ENCODE data around the gene FLCN.

Gene FLCN

DNA sequence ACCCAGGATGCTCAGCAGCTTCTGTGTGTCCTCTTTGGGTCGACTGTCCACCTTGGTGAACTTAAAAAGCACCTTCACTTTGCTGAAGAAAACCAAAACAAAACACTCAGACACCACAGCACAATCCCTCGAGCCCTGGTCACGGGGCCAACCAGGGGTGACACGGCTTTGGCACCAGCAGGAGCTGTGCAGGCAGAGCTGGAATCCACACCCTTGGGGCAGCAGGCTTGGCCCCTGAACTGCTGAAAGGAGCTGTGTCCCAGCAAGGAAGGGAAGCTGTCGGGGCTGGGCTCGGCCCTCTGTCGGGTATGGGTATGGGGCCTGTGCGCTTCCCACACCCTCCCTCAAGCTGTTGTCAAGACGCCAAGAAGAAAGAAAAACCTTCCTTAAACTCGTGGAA is 23.2 kb downstream of the FLCN start:
- no peak overlapping the region for H3K4me3 ChIP-seq (replicated peaks in 1 of 2; ENCODE audit: low read depth in 2 of 2, low read length in 2 of 2)
- TF ChIP-seq CTCF (IDR thresholded peaks at IDR 0.05; ENCODE audit: low read depth, low read length) = no peak
- DNase-seq (ENCODE audit: low read depth in 2 of 2) = no peak

- no peak overlapping the region for H3K4me3 ChIP-seq (replicated peaks in 1 of 2; ENCODE audit: low read depth in 2 of 2, low read length in 2 of 2)
- no peak for DNase-seq (ENCODE audit: low read depth in 2 of 2)
- TF ChIP-seq CTCF (IDR thresholded peaks at IDR 0.05; ENCODE audit: low read depth, low read length) = no peak
Measured at GRCh38 chr17:17207998-17208397, 29.0 kb downstream of the FLCN start.

GRCh38 chr17:17206913-17207335 is 30.0 kb downstream of the FLCN start:
- no peak overlapping the region for H3K4me3 ChIP-seq (replicated peaks in 1 of 2; ENCODE audit: low read depth in 2 of 2, low read length in 2 of 2)
- no peak for TF ChIP-seq CTCF (IDR thresholded peaks at IDR 0.05; ENCODE audit: low read depth, low read length)
- DNase-seq (ENCODE audit: low read depth in 2 of 2) = no peak

DNA sequence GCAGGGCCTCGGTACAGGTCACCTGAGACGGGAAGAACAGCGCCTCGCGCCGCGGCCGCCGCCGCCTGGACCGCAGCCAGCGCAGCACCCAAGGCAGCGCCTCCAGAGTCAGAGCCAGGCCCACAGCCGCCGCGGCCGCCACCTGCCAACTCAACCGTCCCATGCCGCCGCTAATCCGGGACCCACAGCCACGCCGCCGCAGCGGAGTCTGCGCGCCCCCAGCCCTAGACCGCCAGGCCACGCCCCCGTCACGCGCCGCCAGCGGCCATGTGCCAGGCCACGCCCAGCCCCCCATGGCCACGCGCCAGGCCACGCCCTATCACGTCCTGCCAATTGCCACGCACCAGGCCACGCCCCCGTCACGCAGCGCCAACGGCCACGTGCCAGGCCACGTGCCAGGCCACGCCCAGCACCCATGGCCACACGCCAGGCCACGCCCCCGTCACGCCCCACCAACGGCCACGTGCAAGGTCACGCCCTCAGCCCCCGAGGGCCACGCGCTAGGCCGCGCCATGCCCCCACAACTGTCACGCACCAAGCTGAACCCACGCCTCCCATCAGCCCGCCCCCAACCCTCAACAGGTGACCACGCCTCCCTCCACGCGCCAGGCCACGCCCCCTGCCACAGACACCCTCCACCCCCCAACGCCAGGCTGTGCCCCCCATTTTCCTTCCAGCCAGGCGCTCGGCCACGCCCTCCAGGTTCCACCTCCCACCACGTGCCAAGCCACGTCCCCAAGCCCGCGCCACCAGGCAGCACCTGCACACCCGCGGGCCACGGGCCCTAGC is 30.6 kb downstream of the FLCN start, which contains the start of gene PLD6:
Gene PLD6 (minus strand): TSS at position 210 of the 789 bp plus-strand sequence. CDS start 47 bp downstream, at position 163.
- DNase-seq (ENCODE audit: low read depth in 2 of 2) = peak; percentile 67 to 77
- TF ChIP-seq CTCF (IDR thresholded peaks at IDR 0.05; ENCODE audit: low read depth, low read length) = no peak
- H3K4me3 ChIP-seq (replicated peaks in 1 of 2; ENCODE audit: low read depth in 2 of 2, low read length in 2 of 2) = peak within 1 kb of the TSS; percentile 55 to 58

GRCh38 chr17:17205368-17206123 is 31.4 kb downstream of the FLCN start:
- no peak for TF ChIP-seq CTCF (IDR thresholded peaks at IDR 0.05; ENCODE audit: low read depth, low read length)
- peak overlapping the region; percentile 55 to 58 for H3K4me3 ChIP-seq (replicated peaks in 1 of 2; ENCODE audit: low read depth in 2 of 2, low read length in 2 of 2)
- DNase-seq (ENCODE audit: low read depth in 2 of 2) = peak; percentile 28 to 40

DNA sequence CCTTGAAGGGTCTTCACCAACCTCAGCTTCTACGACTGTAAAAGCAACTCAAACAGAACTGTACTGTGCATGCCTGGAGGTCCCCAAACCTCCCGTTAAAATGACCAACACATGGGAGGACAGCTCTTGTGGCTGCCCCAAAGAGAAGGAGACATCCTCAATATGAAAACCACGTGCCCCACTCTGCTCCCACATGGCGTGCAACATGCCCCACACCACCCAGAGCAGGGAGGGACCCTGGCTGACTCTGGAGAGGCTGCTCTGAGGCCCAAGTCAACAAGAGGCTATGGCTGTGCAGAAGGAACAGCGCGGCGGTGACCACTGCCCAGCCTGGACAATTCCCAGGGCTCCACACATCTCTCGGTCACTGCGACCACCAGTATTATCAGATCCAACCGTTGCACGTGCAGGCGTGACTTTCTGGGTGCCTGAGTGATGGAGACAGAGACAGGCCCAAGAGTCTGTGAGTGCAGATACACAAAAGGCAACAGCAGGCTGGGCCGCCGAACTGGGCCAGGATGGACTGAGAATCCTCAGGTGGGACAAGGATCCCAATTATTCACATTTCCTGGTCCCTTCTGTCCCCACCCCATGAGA is 32.2 kb downstream of the FLCN start:
- TF ChIP-seq CTCF (IDR thresholded peaks at IDR 0.05; ENCODE audit: low read depth, low read length) = no peak
- H3K4me3 ChIP-seq (replicated peaks in 1 of 2; ENCODE audit: low read depth in 2 of 2, low read length in 2 of 2) = peak overlapping the region in 1 of 2 donors; percentile 58
- no peak for DNase-seq (ENCODE audit: low read depth in 2 of 2)
